RKO (cell line): ENCODE results near the gene ARRB1.

Experiments used
- DNase-seq: peaks from one replicate; pipeline ENCODE4 v3.0.0-alpha.2; 2016; ENCODE audit warnings: low spot score

ARRB1 gene

DNA sequence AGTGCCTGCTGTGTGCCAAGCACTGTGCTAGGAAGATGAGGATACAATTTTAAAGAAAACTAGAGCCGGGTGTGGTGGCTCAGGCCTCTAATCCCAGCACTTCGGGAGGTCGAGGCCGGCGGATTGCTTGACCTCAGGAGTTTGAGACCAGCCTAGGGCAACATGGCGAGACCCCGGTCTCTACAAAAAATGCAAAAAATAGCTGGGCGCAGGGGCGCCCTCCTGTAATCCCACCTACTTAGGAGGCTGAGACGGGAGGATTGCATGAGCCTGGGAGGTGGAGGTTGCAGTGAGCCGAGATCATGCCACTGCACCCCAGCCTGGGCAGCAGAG is 102.6 kb downstream of the ARRB1 start:
- DNase-seq, result no peak

- no peak for DNase-seq
These were observed 104.7 kb downstream of the ARRB1 start for GRCh38 chr11:75246671-75247350.

DNA sequence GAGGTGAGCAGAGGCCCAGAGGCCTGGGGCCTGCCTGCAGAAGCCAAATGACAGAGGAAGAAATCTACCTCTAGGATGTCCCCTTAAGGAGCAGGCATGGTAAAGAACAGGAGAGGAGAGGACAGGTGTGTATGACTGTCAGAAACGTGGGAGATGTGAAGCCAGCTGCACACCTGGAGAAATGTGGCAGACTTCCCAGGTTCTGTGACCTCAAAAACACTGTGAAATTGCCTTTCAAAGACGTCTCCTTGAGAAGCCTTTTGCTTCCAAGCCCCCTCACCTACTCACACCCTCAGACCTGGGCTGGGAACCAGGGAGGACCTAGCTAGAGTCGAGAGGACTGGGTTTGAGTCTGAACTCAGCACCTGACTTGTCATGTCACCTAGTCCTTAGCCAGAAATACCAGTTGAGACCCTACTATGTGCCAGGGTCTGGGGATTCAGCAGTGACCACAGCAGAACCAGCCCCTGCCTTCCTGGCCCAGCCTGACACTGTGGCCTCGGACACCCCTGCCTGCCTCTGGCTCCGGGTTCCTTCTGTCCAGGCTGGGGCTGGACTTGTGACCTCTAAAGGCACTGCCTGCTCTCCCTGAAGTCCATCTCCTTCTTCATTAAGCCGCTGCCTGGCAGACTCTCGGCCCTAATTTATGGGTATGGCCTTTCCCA is 105.3 kb downstream of the ARRB1 start:
- DNase-seq, result no peak

GRCh38 chr11:75245356-75246005 is 106.0 kb downstream of the ARRB1 start:
- DNase-seq, result no peak

GRCh38 chr11:75244052-75244814 is 107.2 kb downstream of the ARRB1 start:
- DNase-seq, result no peak

DNA sequence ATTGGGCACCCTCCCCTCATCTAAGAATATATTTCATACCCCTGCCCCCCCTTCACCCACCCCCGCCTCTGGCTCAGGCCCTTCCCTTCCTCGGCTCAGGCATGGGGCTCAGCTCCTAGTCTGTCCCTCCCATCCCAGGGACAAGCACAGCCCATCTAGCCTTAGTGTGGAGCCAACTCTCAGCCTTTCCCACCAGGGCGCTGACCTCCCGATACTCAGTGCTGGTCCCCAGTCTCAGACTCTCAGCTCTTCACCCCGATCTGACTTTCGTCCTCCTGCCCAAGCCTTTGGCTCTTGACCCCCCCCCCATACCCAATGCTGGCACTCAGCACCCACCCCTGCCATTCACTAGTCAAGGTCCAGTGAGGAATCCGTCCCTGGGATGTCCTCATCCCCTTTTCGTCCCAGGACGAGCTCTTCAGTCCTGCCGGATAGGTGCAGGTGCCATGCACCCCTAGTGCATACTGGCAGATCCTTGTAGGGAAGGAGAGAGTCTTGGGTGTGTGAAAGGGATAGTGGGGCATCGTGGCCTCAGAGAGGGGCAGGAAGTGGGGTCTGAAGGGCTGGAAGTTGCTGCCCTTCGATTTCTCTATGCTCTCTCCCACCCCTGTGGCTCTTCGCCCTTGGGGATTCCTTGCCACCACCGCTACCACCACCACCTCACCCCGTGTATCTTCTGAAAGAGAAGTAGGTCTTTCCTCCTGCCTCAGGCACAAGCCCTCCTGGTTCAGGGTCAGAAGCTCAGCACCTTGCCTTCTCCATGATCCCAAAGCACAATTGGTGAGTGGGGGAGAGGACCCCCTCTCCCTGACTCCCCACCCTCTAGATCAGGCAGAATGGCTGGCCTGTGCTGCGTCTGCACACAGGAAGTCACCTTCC is 108.5 kb downstream of the ARRB1 start:
- no peak for DNase-seq

DNA sequence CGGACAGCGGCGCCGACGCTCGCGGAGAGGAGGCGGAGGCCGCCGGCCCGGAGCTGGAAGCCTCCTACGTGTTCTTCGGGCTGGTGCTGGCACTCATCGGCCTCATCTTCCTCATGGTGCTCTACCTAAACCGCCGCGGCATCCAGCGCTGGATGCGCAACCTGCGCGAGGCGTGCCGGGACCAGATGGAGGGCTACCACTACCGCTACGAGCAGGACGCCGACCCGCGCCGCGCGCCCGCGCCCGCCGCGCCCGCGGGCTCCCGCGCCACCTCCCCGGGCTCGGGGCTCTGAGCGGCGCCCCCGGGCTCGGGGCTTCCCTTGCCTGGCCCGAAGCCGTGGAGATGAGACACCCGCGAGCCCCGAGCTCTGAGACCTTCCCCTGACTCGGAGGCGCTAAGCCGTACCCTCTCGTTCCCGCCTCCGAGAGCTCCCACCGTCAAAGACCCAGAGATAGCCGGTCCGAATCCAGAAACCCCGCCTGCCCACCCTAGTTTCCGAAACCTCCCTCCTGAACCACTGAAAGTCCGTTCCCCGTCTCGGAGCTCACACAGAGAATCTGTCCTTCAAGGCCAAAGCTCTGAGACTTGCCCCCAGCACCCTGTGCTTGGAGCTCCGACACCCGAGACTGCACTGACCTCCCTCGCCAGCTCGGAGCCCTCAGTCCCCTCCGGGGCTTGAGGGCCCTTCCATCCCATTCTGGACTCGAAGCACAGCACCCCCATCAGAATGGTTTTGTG is 109.4 kb downstream of the ARRB1 start:
- DNase-seq, result no peak

- DNase-seq, result no peak
These were observed 110.2 kb downstream of the ARRB1 start for GRCh38 chr11:75241036-75241905.

DNA sequence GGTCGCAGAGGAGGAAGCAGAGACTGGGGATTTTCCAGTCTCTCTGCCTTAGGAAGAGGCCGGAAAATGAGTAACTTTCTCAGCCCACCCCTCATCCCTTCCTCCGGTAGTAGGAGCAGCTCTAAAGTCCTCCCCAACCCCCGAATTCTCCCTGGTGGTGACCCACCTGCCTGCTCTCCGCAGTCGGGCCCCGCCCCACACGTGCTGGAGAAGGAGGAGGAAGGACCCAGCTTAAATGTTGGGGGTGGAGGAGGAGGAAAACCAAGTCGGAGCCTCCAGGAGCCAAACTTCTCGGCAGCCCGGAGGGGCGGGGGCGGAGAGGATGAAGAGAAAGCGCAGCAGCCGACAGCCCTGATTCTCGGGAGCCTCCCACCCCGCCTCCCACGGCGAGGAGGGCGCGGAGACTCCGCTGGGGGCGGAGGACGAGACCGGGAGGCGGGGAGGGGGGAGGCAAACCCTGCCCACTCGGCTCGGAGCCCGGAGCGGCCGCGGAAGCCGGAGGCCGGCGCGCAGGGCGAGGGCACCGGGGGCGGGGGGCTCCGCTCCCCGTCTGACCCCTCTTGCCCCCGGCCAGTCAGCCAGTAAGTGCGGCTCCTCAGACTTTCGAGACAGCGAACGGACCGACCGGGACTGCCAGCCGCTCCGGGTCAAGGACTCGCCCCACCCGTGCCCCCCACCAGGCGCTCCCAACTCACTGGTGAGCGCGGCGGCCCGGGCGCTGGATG is 111.0 kb downstream of the ARRB1 start, which contains the start of gene TPBGL:
TPBGL (plus strand) TSS at position 464 of the 725 bp plus-strand sequence. CDS start 276 bp downstream, outside the sequence.
- DNase-seq, result no peak

DNA sequence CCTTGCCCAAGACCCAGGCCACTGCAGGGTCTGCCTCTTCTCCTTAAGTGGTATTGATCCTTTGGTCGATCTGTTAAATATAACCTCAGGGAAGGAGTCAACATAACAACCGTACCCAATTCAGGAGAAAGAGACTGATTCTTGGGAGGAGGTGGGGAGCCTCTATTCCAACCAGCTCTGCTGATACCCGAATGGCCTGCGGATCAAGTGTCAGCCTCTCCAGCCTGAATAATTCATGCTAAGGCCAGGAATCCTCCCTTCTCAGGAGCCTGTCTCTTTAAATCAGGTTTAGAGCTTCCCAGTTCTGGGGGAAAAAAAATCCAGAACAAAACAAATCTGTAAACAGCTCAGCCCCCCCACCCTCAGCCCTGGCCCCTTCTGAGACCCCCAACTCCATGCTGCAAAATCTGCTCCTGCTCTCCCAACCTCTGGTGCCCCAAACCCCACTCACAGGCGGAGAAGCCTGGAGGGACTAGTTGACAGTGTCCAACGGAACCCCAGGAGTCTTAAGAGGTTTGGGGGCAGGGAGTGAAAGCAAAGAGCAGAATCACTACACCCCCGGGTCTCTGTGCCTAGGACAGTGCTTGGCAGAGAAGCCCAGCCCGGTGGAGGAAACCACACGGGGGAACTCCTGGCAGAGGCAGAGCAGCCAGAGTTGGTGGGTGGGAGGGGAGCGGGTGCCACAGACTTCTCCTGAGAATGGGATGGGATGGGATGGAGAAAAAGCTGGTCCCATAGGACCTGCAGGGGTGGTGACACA is 111.8 kb downstream of the ARRB1 start:
- DNase-seq, result no peak

- DNase-seq, result no peak
These were observed 112.6 kb downstream of the ARRB1 start for GRCh38 chr11:75238595-75239440.

DNA sequence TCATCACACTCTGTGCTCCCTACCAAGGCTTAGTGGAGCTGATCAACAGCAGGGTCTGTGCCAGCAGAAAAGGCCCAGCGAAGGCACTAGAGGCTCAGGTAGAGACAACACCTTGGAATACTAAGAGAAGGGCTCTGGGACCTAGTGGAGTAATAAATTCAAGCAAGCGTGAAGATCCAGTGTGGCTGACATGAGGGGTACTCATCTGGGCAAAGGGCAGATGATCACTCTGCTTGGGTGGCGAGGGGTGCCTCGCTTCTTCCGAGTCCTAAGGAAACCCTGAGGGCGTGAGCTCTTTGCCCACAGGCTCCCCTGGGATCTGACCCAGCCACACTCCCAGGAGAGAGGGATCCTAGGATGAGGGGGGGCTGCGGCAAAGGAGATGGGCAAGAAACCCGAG is 114.4 kb downstream of the ARRB1 start:
- no peak for DNase-seq

DNA sequence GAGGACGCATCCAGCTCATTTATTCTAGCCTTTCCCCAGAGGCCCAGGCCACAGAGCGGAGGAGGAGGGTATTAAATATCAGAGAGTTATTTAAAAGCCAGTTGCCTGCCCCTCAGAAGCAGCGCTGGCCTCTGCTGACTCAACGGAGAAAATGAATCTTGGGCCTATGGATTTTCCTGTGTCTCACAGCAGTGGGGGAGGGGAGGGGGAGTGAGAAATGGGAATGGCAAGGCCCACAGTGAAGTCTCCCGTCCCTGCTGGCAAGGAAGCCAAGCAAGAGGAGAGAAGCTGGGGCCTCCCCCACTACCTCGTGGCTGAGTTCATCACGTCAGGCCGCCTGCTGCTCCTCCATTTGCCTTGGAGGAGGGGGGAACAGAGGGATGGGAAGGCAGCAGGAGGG is 115.4 kb downstream of the ARRB1 start:
- DNase-seq, result no peak

DNA sequence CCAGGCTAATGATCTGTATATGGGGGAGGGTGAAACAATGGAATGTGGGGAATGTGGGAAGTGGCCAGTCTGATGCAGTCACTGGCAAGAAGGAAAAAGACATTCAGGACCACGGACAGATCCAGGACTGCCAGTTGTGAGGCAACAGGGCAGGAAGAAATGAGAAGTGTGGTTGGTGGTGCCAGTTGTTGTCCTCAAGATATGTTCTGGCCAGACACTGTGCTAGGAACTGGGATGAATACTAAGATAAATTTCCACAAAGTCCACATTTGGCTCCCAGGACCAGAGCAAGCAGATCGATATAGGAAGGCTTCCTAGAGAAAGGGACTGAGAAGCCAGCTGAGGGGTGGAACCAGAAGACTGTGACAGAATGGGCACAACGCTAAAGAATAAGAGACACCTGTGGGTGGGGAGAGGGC is 117.7 kb downstream of the ARRB1 start:
- peak; percentile 75 for DNase-seq

GRCh38 chr11:75230621-75231020 is 120.8 kb downstream of the ARRB1 start:
- no peak for DNase-seq

DNA sequence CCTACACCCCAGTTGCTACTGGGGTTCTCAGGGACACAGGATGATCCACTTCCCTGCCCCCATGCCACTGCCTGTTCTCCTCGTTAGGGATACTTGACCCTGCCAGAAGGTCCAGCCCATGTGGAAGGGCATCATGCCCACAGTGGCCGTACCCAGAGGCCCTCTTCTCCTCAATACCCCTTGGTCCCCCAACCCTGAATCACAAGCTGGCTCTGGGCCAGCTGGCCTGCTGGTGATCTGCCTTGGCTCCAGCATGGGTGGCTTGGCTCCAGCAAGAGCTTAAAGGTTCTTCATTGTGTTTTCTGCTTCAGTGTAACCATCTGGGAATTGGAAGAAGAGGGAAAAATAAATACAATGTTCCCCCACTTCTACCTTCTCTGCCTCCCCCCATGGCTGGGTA is 122.0 kb downstream of the ARRB1 start:
- DNase-seq, result no peak

GRCh38 chr11:75225794-75226193 is 125.7 kb downstream of the ARRB1 start:
- DNase-seq, result no peak
